ENCODE measurements around the gene KCP.

Gene KCP

DNA sequence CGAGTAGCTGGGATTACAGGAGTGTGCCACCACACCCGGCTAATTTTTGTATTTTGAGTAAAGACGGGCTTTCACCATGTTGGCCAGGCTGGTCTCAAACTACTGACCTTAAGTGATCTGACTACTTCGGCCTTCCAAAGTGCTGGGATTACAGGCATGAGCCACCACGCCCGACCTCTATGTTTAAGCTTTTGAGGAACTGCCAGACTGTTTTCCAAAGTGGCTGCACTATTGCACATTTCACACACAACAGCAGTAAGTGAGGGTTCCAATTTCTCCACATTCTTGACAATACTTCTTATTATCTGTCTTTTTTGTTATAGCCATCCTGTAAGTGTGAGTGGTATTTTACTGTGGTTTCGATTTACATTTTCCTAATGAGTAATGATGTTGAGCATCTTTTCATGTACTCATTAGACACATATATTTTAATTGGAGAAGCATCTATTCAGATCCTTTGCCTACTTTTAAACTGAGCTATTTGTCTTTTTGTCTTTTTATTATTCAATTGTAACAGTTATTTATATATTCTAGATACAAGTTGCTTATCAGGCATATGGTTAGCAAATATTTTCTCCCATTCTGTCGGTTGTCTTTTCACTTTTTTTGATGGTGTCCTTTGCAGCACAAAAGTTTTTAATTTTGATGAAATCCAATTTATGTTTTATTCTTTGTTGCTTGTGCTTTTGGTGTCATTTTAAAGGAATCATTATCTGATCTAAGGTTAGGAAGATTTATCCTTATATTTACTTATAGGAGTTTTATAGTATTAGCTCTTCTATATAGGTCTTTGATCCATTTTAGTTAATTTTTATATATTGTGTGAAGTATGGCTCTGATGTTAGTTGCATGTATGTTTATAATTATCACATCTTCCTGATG is 14.4 kb upstream of the KCP start:
- peaks cover 26% of the 10 kb centered on the region for H3K27me3 ChIP-seq (replicated peaks)
- no peaks in the 10 kb centered on the region for H3K36me3 ChIP-seq (replicated peaks)
- no peak for DNase-seq
- H3K27ac ChIP-seq, result no peak overlapping the region
- TF ChIP-seq, protein P1, sequence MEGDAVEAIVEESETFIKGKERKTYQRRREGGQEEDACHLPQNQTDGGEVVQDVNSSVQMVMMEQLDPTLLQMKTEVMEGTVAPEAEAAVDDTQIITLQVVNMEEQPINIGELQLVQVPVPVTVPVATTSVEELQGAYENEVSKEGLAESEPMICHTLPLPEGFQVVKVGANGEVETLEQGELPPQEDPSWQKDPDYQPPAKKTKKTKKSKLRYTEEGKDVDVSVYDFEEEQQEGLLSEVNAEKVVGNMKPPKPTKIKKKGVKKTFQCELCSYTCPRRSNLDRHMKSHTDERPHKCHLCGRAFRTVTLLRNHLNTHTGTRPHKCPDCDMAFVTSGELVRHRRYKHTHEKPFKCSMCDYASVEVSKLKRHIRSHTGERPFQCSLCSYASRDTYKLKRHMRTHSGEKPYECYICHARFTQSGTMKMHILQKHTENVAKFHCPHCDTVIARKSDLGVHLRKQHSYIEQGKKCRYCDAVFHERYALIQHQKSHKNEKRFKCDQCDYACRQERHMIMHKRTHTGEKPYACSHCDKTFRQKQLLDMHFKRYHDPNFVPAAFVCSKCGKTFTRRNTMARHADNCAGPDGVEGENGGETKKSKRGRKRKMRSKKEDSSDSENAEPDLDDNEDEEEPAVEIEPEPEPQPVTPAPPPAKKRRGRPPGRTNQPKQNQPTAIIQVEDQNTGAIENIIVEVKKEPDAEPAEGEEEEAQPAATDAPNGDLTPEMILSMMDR (IDR thresholded peaks at IDR 0.05; ENCODE audit: low read depth, low read length, missing control alignments), result no peak
- in situ Hi-C loops (cut with HindIII; ENCODE audit: low pct_ligation_motif_present, low sequenced_read_pairs), result loop anchor here (25.0 kb wide), 1 partner anchor 162 kb away; no protein-coding TSS in a partner anchor
- no peak overlapping the region for H3K4me3 ChIP-seq (ENCODE audit: low read depth, low read length)

DNA sequence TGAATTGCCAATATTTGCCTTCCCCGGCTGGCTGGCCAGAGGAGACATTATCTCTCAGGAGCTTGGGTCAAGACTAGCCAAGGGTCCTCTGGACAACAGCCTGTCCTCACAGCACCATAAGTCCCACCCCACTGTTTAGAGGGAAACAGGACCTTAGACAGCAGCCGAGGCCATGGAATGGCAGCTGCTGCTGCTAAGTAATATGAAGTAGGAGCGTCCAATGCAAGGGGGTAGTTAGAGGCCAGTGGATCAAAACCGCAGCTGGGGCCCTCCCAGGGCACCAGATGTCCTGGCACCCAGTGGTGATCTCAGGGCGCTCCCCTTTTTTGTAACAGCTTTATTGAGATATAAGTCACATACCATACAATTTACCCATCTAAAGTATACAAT is 12.9 kb upstream of the KCP start:
- Histone ChIP-seq H3K4me3 (ENCODE audit: low read depth, low read length) (no peak overlapping the region), H3K36me3 (replicated peaks) (no peaks in the 10 kb centered on the region), H3K27ac (no peak overlapping the region), H3K27me3 (replicated peaks) (peaks cover 38% of the 10 kb centered on the region)
- no peak for DNase-seq
- in situ Hi-C loops (cut with HindIII; ENCODE audit: low pct_ligation_motif_present, low sequenced_read_pairs), result loop anchor here (25.0 kb wide), 1 partner anchor 164 kb away; no protein-coding TSS in a partner anchor
- TF ChIP-seq, protein P1 (IDR thresholded peaks at IDR 0.05; ENCODE audit: low read depth, low read length, missing control alignments), result no peak

DNA sequence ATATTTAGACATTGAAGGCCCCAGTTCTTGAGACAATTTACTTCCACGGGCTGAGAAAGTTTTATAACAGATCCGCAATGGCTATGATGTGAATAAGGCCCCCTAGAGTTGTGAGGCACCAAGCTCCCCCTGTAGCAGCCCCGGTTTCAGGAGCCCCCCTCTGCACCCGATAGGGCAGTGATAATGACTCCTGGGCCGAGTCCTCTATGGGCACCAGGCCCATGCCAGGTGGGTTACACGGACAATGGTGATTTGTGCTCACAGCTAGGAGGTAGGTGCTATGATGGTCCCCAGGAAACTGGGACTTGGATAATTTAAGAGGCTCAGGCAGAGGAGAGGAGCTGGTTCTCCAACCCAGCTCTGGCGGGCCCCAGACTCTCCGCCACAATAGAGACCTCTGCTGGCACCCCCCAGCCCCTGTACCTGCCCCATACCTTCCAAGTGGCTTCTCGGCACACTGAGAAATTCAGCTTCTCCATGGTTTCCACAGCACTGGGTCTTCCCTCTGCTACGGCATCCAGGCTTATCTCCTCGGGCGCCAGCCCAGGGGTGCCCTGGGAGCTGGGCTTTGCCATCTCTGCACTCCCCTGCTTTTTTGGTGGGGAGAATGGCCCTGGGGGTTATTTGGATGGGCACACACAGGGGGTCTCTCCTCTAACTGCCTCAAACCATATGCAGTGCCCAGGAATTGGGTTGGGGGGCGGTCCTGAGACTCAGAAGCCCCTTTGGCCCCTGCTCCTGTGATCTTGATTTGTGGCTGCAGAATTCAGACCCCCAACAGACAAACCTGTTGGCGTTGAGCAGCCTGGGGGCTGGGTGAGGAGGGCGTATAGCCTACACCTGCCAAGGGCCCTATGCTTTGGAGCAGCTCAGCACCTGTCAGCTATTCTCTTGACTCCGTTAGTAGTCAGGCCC is 12.2 kb upstream of the KCP start:
- TF ChIP-seq, protein P1 (IDR thresholded peaks at IDR 0.05; ENCODE audit: low read depth, low read length, missing control alignments), result no peak
- no peaks in the 10 kb centered on the region for H3K36me3 ChIP-seq (replicated peaks)
- no peak overlapping the region for H3K4me3 ChIP-seq (ENCODE audit: low read depth, low read length)
- no peak overlapping the region for H3K27ac ChIP-seq
- DNase-seq, result no peak
- in situ Hi-C loops (cut with HindIII; ENCODE audit: low pct_ligation_motif_present, low sequenced_read_pairs), result loop anchor here (25.0 kb wide), 1 partner anchor 165 kb away; no protein-coding TSS in a partner anchor
- H3K27me3 ChIP-seq (replicated peaks), result peaks cover 38% of the 10 kb centered on the region

DNA sequence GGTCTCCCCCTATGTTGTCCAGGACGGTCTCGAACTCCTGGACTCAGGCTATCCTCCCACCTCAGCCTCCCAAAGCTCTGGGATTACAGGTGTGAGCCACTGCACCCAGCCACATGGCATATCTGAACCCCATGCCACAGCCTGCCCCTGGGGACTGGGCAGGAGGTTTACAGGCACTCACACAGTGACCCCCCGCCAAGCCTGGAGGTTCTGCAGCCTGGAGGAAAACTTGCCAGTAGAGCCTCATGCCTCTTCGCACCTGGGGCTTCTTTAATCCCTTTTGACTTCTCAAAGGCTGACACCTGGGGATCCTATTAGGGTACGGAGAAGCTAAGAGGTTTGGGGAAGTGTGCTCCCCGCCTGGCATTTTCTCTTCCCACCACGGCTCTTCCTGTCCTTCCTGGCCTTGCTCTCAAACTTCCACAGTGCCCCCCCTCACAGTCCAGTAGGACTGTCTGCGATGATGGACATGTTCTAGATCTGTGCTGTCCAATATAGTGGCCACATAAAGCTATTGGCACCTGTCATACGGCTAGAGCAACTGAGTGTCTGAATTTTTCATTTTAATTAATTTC is 11.4 kb upstream of the KCP start:
- no peak overlapping the region for H3K27ac ChIP-seq
- DNase-seq, result no peak
- H3K4me3 ChIP-seq (ENCODE audit: low read depth, low read length), result no peak overlapping the region
- TF ChIP-seq, protein P1 (IDR thresholded peaks at IDR 0.05; ENCODE audit: low read depth, low read length, missing control alignments), result no peak
- H3K27me3 ChIP-seq (replicated peaks), result peaks cover 39% of the 10 kb centered on the region
- in situ Hi-C loops (cut with HindIII; ENCODE audit: low pct_ligation_motif_present, low sequenced_read_pairs), result loop anchor here (25.0 kb wide), 1 partner anchor 165 kb away; no protein-coding TSS in a partner anchor
- H3K36me3 ChIP-seq (replicated peaks), result no peaks in the 10 kb centered on the region

DNA sequence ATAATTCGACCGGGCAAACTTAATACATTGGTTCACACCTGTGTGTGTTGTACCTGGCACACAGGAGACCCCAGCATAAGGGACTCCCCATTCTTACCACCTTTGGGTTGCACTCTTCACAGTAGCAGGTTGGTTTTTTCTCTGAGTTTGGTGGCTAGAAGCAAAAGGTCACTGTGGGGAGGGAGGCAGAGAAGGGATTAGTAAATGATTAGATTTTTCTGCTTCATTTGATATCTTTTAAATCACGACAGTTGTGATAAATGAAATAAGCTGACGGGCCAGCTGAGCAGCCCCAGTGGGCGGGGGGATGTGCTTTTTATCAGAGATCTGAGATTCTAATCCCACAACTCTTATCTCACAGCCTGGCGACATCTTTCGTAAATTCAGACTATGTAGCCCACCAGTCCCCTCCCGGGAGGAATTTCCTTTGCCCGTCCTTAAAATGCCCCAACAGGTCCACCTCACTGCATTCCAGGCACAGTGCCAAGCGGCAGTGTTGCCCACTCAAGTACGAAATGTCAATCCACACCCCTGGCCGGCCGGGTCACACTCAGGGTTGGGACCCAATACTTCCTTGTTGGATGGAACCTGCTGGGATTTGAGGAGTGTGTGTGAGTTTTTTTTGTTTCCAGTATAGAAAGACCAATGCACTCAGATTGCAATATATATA is 10.5 kb upstream of the KCP start:
- H3K27me3 ChIP-seq (replicated peaks), result peaks cover 48% of the 10 kb centered on the region
- TF ChIP-seq, protein P1 (IDR thresholded peaks at IDR 0.05; ENCODE audit: low read depth, low read length, missing control alignments), result no peak
- no peak for DNase-seq
- in situ Hi-C loops (cut with HindIII; ENCODE audit: low pct_ligation_motif_present, low sequenced_read_pairs), result loop anchor here (25.0 kb wide), 1 partner anchor 166 kb away; no protein-coding TSS in a partner anchor
- H3K27ac ChIP-seq, result no peak overlapping the region
- H3K36me3 ChIP-seq (replicated peaks), result no peaks in the 10 kb centered on the region
- no peak overlapping the region for H3K4me3 ChIP-seq (ENCODE audit: low read depth, low read length)
